ENCODE data around the gene MPZL2. TPM values are rescaled to one million over a fixed set of nuclear protein-coding genes. Genes with fewer than 3 reads are reported as not detected.
"Not testable (repeated sequence)": the region's sequence is repeated elsewhere in the genome, so short reads cannot be mapped to it uniquely, and the experiment has no call there.

MPZL2 gene
- total RNA-seq, 1 experiment from 2014 or later, result 0.26 TPM

- H3K27ac ChIP-seq (ENCODE audit: insufficient read length, low read depth, low read length), result no peak overlapping the region
Measured at GRCh38 chr11:118310271-118310670, 46.2 kb upstream of the MPZL2 start.

GRCh38 chr11:118308995-118309528 lies 45.0 kb upstream of the MPZL2 start:
- H2AFZ ChIP-seq (ENCODE audit: low read length); H2BK12ac ChIP-seq (ENCODE audit: insufficient read length, low read depth, low read length); H3K4me1 Mint-ChIP-seq; H3K27ac ChIP-seq (ENCODE audit: insufficient read length, low read depth, low read length); H3K23me2 ChIP-seq (ENCODE audit: insufficient read length, low read depth, low read length, poor library complexity, severe bottlenecking); H3K4me3 Mint-ChIP-seq; DNase-seq; H3K14ac ChIP-seq (ENCODE audit: insufficient read depth, low read length); H3K79me1 ChIP-seq (ENCODE audit: insufficient read depth, low read depth, low read length, poor library complexity, severe bottlenecking); H3K9me3 Mint-ChIP-seq; H3K27me3 ChIP-seq (ENCODE audit: insufficient read depth, low read length); H3K9ac ChIP-seq (ENCODE audit: extremely low read depth, insufficient read length, low read length); H4K5ac ChIP-seq (ENCODE audit: insufficient read length, low read depth, low read length); H3T11ph ChIP-seq (ENCODE audit: low read length); H2BK120ac ChIP-seq (ENCODE audit: low read depth, low read length, poor library complexity, severe bottlenecking); H2BK15ac ChIP-seq (ENCODE audit: low read depth, low read length); H2BK5ac ChIP-seq (ENCODE audit: insufficient read length, low read length); H2AK5ac ChIP-seq (ENCODE audit: insufficient read length, low read length); H2BK20ac ChIP-seq (ENCODE audit: low read depth, low read length, poor library complexity, severe bottlenecking); H3K36me3 Mint-ChIP-seq (ENCODE audit: insufficient read depth in 1 of 3, low read depth in 3 of 3); H3K9me3 ChIP-seq (ENCODE audit: control insufficient read depth, low read depth, low read length); H3K23ac ChIP-seq (ENCODE audit: insufficient read length, low read depth, low read length); H3K4me1 ChIP-seq (ENCODE audit: insufficient read depth, low read length); H4K91ac ChIP-seq (ENCODE audit: insufficient read length, low read depth, low read length); H3K18ac ChIP-seq (ENCODE audit: insufficient read length, low read depth, low read length); H3K56ac ChIP-seq (ENCODE audit: insufficient read length, low read depth, low read length); H3K79me2 ChIP-seq (ENCODE audit: insufficient read depth, low read length); H3K27ac Mint-ChIP-seq; H4K8ac ChIP-seq (replicated peaks; ENCODE audit: insufficient read length, low read depth, low read length); H4K20me1 ChIP-seq (ENCODE audit: control insufficient read depth, insufficient read depth, insufficient read length); H3K4me2 ChIP-seq (ENCODE audit: insufficient read depth, insufficient read length, low read length); H3K4ac ChIP-seq (ENCODE audit: low read depth, low read length): not testable (repeated sequence)
- WGBS (ENCODE audit: extremely low coverage, insufficient read length, low lambda C conversion rate), result no CpG with 5 or more reads among the region's 5 CpGs
- H3K27me3 Mint-ChIP-seq (ENCODE audit: low read depth), result peaks cover 28% of the 10 kb centered on the region

More at GRCh38 chr11:118310271-118310670, 46.2 kb upstream of the MPZL2 start:
- Mint-ChIP-seq H3K36me3 (ENCODE audit: insufficient read depth in 1 of 3, low read depth in 3 of 3) (no peaks in the 10 kb centered on the region), H3K27me3 (ENCODE audit: low read depth) (peaks cover 29% of the 10 kb centered on the region), H3K4me3 (no peak overlapping the region), H3K4me1 (peaks cover 15 to 17% of the 10 kb centered on the region in 2 experiments), H3K9me3 (no peaks in the 10 kb centered on the region), H3K27ac (no peak overlapping the region)
- Histone ChIP-seq H3K56ac (ENCODE audit: insufficient read length, low read depth, low read length) (no peak overlapping the region), H4K91ac (ENCODE audit: insufficient read length, low read depth, low read length) (no peak overlapping the region), H4K20me1 (ENCODE audit: control insufficient read depth, insufficient read depth, insufficient read length) (no peaks in the 10 kb centered on the region), H3K9ac (ENCODE audit: extremely low read depth, insufficient read length, low read length) (no peak overlapping the region), H3K9me3 (ENCODE audit: control insufficient read depth, low read depth, low read length) (no peaks in the 10 kb centered on the region), H2BK5ac (ENCODE audit: insufficient read length, low read length) (no peak overlapping the region), H3K79me1 (ENCODE audit: insufficient read depth, low read depth, low read length, poor library complexity, severe bottlenecking) (no peaks in the 10 kb centered on the region), H2BK20ac (ENCODE audit: low read depth, low read length, poor library complexity, severe bottlenecking) (no peak overlapping the region), H2BK12ac (ENCODE audit: insufficient read length, low read depth, low read length) (no peak overlapping the region), H2AK5ac (ENCODE audit: insufficient read length, low read length) (no peak overlapping the region), H2BK120ac (ENCODE audit: low read depth, low read length, poor library complexity, severe bottlenecking) (no peak overlapping the region), H2BK15ac (ENCODE audit: low read depth, low read length) (no peak overlapping the region), H3K79me2 (ENCODE audit: insufficient read depth, low read length) (no peaks in the 10 kb centered on the region), H3K23me2 (ENCODE audit: insufficient read length, low read depth, low read length, poor library complexity, severe bottlenecking) (peaks cover 1% of the 10 kb centered on the region), H3T11ph (ENCODE audit: low read length) (no peak overlapping the region), H3K4me2 (ENCODE audit: insufficient read depth, insufficient read length, low read length) (no peak overlapping the region), H4K8ac (replicated peaks; ENCODE audit: insufficient read length, low read depth, low read length) (no peak overlapping the region), H3K23ac (ENCODE audit: insufficient read length, low read depth, low read length) (no peak overlapping the region), H3K4me1 (ENCODE audit: insufficient read depth, low read length) (peaks cover 3% of the 10 kb centered on the region; the same call in 1 of the 2 replicates), H3K14ac (ENCODE audit: insufficient read depth, low read length) (no peak overlapping the region), H3K4ac (ENCODE audit: low read depth, low read length) (no peak overlapping the region), H2AFZ (ENCODE audit: low read length) (no peak overlapping the region), H3K27me3 (ENCODE audit: insufficient read depth, low read length) (no peaks in the 10 kb centered on the region), H3K18ac (ENCODE audit: insufficient read length, low read depth, low read length) (no peak overlapping the region), H4K5ac (ENCODE audit: insufficient read length, low read depth, low read length) (no peak overlapping the region)
- no peak for TF ChIP-seq CTCF (conservative IDR thresholded peaks at IDR 0.05)
- no peak for DNase-seq
- WGBS (ENCODE audit: extremely low coverage, insufficient read length, low lambda C conversion rate), result no CpG with 5 or more reads among the region's 3 CpGs

Data from H9 (cell line).